NCI-H526 (cell line): ENCODE data around the gene LRIG1.

Experiments
- DNase-seq, 2 experiments: peaks; one replicate each; lab custom pipeline; 2025; lab: John Stamatoyannopoulos, UW

Gene LRIG1

DNA sequence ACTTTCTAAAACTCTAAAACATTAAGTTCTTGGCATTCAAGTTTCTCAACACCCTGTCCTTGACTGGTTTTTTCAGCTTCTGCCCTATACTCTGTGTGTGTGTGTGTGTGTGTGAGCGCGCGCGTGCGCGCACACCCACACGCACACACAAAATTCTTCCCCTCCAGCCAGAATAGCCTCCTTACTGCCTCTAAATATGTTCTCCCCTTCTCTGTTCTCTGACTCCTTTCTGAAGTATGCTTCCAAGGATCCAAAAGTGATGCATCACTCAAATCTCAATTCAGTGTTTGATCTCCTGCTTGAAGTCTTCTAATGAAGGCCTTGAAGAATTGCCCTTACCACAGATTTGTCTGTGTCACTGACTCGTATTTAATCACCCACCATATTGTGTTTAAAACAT is 150.2 kb downstream of the LRIG1 start:
- no peak for DNase-seq

DNA sequence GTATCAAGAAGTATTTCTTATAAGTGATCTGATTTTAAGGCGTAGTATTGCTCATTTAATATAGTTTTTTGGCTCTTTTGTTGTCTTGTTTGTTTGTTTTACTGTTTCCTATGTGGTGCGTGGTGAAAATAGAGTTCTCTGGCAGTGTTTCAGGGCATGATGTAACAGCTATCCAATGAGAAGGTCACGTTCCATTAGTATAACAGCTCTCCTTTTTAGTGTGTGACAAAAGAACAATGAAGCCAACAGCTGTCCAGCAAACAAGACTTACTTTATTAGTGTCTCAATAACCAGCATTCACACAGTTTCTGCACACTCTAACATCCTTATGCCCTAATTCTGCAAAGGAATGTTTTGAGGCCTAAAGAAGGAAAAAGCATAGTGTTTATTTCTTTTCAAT is 152.1 kb downstream of the LRIG1 start:
- no peak for DNase-seq

GRCh38 chr3:66344848-66345578 is 155.8 kb downstream of the LRIG1 start:
- no peak for DNase-seq

DNA sequence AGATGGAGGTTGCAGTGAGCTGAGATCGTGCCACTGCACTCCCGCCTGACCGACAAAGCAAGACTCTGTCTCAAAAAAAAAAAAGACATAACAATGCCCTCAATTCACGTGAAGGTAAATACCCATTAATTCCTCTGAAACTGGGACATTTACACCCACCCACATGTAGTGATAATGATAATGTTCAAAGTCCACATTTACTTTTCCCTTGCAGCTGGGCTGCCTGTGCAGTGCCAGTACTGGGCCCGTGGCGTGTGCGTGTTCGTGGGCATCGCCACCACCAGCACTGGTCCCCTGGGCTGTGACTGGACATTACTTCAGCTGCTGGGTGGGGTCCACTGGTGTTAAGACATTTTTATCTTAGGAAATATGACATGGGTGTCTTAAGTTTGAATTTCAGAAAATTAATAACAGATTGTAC is 156.4 kb downstream of the LRIG1 start:
- peak in 1 of 2 experiments; percentile 5 for DNase-seq

GRCh38 chr3:66342717-66343356 is 158.0 kb downstream of the LRIG1 start:
- no peak for DNase-seq

- no peak for DNase-seq
Observed at GRCh38 chr3:66338927-66339326, 161.9 kb downstream of the LRIG1 start.

- no peak for DNase-seq
Observed at GRCh38 chr3:66336333-66336766, 164.5 kb downstream of the LRIG1 start.

DNA sequence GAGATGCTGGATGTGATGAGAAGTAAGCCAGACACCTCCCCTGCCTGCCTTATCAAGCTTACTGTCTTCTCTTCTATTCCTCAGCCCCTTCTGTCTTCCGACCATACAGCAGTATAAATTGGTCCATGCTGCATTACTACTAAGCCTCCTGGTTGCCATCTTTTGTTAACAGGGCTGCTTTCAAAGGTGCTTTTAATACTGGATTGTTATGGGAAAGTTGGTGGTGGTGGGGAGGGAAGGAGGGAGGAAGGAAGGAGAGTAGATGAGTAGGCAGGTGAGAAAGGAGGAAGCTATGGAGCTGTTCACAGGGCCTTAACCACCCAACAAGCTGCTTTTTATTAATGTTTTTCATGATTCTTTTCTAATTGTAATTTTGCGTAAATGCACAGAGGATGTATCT is 165.2 kb downstream of the LRIG1 start:
- DNase-seq: no peak
